A549 (cell line): ENCODE data around the gene PCID2. TPM values are rescaled to one million over a fixed set of nuclear protein-coding genes. Genes with fewer than 3 reads are reported as not detected.

Source experiments
- ATAC-seq, 2 experiments: fragments of 200-7000 bp in 1 of 2; fragments of >200 bp in 1 of 2; cut with Nextera tagmentation in 1 of 2; cut with Tn5 transposase in 1 of 2; 3 replicates each; pipeline versions ENCODE4 v1.8.0 to v1.9.1; 2018 to 2020; ENCODE audit warnings: mild to moderate bottlenecking in 1 of 2, moderate library complexity in 1 of 2
- CTCF ChIA-PET: fragments of 300-600 bp; sonication (Branson Sonifier 250); formaldehyde crosslinking; extraction: SDS; loops from one replicate; lab custom pipeline; 2021; ENCODE audit warnings: antibody characterized with exemption, inconsistent platforms; lab: Yijun Ruan, JAX
- POLR2A ChIA-PET: fragments of 350-600 bp; formaldehyde crosslinking; extraction: SDS; loops from one replicate; lab custom pipeline; 2021; ENCODE audit warnings: antibody characterized with exemption, inconsistent platforms; lab: Yijun Ruan, JAX
- DNase-seq, 2 experiments: peaks; one replicate each; pipeline versions ENCODE4 v3.0.0 to v3.0.0-alpha.2; 2011 to 2016; ENCODE audit warnings: low read depth in 1 of 2, low spot score in 1 of 2
- FAIRE-seq: peaks from 2 replicates; lab custom pipeline; 2011; peaks lifted over from hg19 to GRCh38; lab: Jason Lieb, UNC
- H3K27ac ChIP-seq, 2 experiments: fragments of >200 bp; sonication (Bioruptor Twin); formaldehyde crosslinking; 3 replicates each; pipeline ENCODE4 v1.5.1; 2016 to 2017
- H3K4me1 ChIP-seq: fragments of >200 bp; sonication (Bioruptor Twin); formaldehyde crosslinking; 3 replicates; pipeline ENCODE4 v1.6.1; 2016
- H3K4me2 ChIP-seq: fragments of >200 bp; sonication (Bioruptor Twin); formaldehyde crosslinking; 3 replicates; pipeline ENCODE4 v1.6.1; 2016
- H3K4me3 ChIP-seq: fragments of >200 bp; sonication (Bioruptor Twin); formaldehyde crosslinking; 3 replicates; pipeline ENCODE4 v1.5.1; 2016
- H3K9me3 ChIP-seq: fragments of >200 bp; sonication (Bioruptor Twin); formaldehyde crosslinking; 3 replicates; pipeline ENCODE4 v1.6.1; 2016
- BHLHE40 ChIP-seq: IDR thresholded peaks from 2 replicates; pipeline ENCODE4 v1.6.1; 2012; ENCODE audit warnings: low read depth, low read length, inconsistent platforms
- CBX2 ChIP-seq: fragments of 200-600 bp; sonication (generic); IDR thresholded peaks from 2 replicates; pipeline ENCODE4 v1.6.1; 2016; ENCODE audit warnings: low read depth, mild to moderate bottlenecking, borderline replicate concordance
- CEBPB ChIP-seq, 2 experiments: fragments of >200 bp in 1 of 2; sonication (Bioruptor Twin) in 1 of 2; formaldehyde crosslinking in 1 of 2; IDR thresholded peaks; 2 replicates each; pipeline ENCODE4 v1.6.1; 2012 to 2016
- CHD4 ChIP-seq: fragments of 200-600 bp; sonication (generic); IDR thresholded peaks from 2 replicates; pipeline ENCODE4 v1.6.1; 2016; ENCODE audit warnings: antibody characterized with exemption, mild to moderate bottlenecking, borderline replicate concordance
- EHF ChIP-seq: fragments of 250-450 bp; sonication (Bioruptor Pico); IDR thresholded peaks from 2 replicates; pipeline ENCODE4 v1.5.0; 2020; ENCODE audit warnings: mild to moderate bottlenecking
- FOSB ChIP-seq: fragments of 250-450 bp; sonication (Bioruptor Pico); IDR thresholded peaks from 2 replicates; pipeline ENCODE4 v1.5.0; 2020; ENCODE audit warnings: mild to moderate bottlenecking, moderate library complexity
- FOXS1 ChIP-seq: fragments of 250-450 bp; sonication (Bioruptor Pico); IDR thresholded peaks from 2 replicates; pipeline ENCODE4 v1.5.0; 2020; ENCODE audit warnings: mild to moderate bottlenecking, moderate library complexity
- GATA3 ChIP-seq: IDR thresholded peaks from 2 replicates; pipeline ENCODE4 v1.6.1; 2012; ENCODE audit warnings: borderline replicate concordance
- HEYL ChIP-seq: fragments of 250-450 bp; sonication (Bioruptor Pico); IDR thresholded peaks from 2 replicates; pipeline ENCODE4 v1.8.0; 2021; ENCODE audit warnings: mild to moderate bottlenecking, moderate library complexity
- HOXA7 ChIP-seq: fragments of 250-450 bp; sonication (Bioruptor Pico); IDR thresholded peaks from 2 replicates; pipeline ENCODE4 v1.5.0; 2020; ENCODE audit warnings: mild to moderate bottlenecking, moderate library complexity
- HOXB5 ChIP-seq: fragments of 250-450 bp; sonication (Bioruptor Pico); IDR thresholded peaks from 2 replicates; pipeline ENCODE4 v1.5.0; 2020; ENCODE audit warnings: mild to moderate bottlenecking, moderate library complexity
- JUNB ChIP-seq: fragments of >200 bp; sonication (Bioruptor Twin); formaldehyde crosslinking; IDR thresholded peaks from 2 replicates; pipeline ENCODE4 v1.6.1; 2016
- MAFK ChIP-seq: fragments of 450-650 bp; IDR thresholded peaks from 2 replicates; pipeline ENCODE4 v1.6.1; 2014; ENCODE audit not compliant: partially characterized antibody
- NFE2L2 ChIP-seq: fragments of 150-350 bp; conservative IDR thresholded peaks from 2 replicates; pipeline ENCODE4 v1.6.1; 2014; ENCODE audit warnings: low read length
- NR3C1 ChIP-seq: fragments of >200 bp; sonication (Bioruptor Twin); formaldehyde crosslinking; IDR thresholded peaks from 3 replicates; pipeline ENCODE4 v1.6.1; 2017
- PHF8 ChIP-seq: fragments of 200-600 bp; sonication (generic); IDR thresholded peaks from 2 replicates; pipeline ENCODE4 v1.6.1; 2016; ENCODE audit warnings: low read depth, mild to moderate bottlenecking, antibody characterized with exemption, moderate library complexity, borderline replicate concordance
- POLR2A ChIP-seq: IDR thresholded peaks from 2 replicates; pipeline ENCODE4 v1.6.1; 2012; ENCODE audit warnings: mild to moderate bottlenecking, low read length
- POLR2AphosphoS2 ChIP-seq: conservative IDR thresholded peaks from 2 replicates; pipeline ENCODE4 v1.6.1; 2012; ENCODE audit warnings: low read length, improper control_type of control experiment, inconsistent platforms
- RFX5 ChIP-seq: fragments of 450-650 bp; IDR thresholded peaks from 2 replicates; pipeline ENCODE4 v1.7.1; 2014; ENCODE audit warnings: antibody characterized with exemption, mild to moderate bottlenecking, moderate library complexity
- SMC3 ChIP-seq: fragments of >200 bp; sonication (Bioruptor Twin); formaldehyde crosslinking; IDR thresholded peaks from 3 replicates; pipeline ENCODE4 v1.6.1; 2018; ENCODE audit warnings: inconsistent platforms
- SREBF2 ChIP-seq: fragments of 450-650 bp; IDR thresholded peaks from 2 replicates; pipeline ENCODE4 v1.6.1; 2014; ENCODE audit warnings: mild to moderate bottlenecking, moderate library complexity
- TFCP2L1 ChIP-seq: fragments of 250-450 bp; sonication (Bioruptor Pico); IDR thresholded peaks from 2 replicates; pipeline ENCODE4 v1.5.0; 2021; ENCODE audit warnings: mild to moderate bottlenecking
- WGBS: methylation state at CpG from one replicate; pipeline ENCODE4 v1.1.6; 2017; ENCODE audit errors: missing lambda C conversion rate; 5-methylcytosine and 5-hydroxymethylcytosine counted together
- polyA plus RNA-seq, 4 experiments: library from polyadenylated mRNA; depleted of rRNA in 3 of 4; stranded (reverse); fragments of >200 nt; fragmentation: RNase III in 1 of 4; extraction: RNeasy Plus Mini Kit Qiagen cat#74134 plus additional on column Dnase treatment in 1 of 4; gene quantifications; 2 replicates in 3 of 4; 3 replicates in 1 of 4; pipeline ENCODE4 v1.2.3, GENCODE V29; 2011 to 2017
- TF ChIP-seq, protein P1 (sequence below): IDR thresholded peaks from 2 replicates; pipeline ENCODE4 v1.6.1; 2012; ENCODE audit warnings: low read depth, borderline replicate concordance
- TF ChIP-seq, protein P2 (sequence below): fragments of >200 bp; sonication (Bioruptor Twin); formaldehyde crosslinking; IDR thresholded peaks from 3 replicates; pipeline ENCODE4 v1.6.1; 2016
- TF ChIP-seq, protein P3 (sequence below): fragments of 250-450 bp; sonication (Bioruptor Pico); IDR thresholded peaks from 2 replicates; pipeline ENCODE4 v1.5.0; 2021; ENCODE audit warnings: mild to moderate bottlenecking, moderate library complexity, borderline replicate concordance
- TF ChIP-seq, protein P4 (sequence below): fragments of 150-350 bp; IDR thresholded peaks from 2 replicates; pipeline ENCODE4 v1.6.1; 2014; ENCODE audit warnings: low read depth, mild to moderate bottlenecking, low read length

The PCID2 gene
- polyA plus RNA-seq, 2 of the 4 experiments (the other 2 are of a cell fraction), result 37.7 to 68.7 TPM

DNA sequence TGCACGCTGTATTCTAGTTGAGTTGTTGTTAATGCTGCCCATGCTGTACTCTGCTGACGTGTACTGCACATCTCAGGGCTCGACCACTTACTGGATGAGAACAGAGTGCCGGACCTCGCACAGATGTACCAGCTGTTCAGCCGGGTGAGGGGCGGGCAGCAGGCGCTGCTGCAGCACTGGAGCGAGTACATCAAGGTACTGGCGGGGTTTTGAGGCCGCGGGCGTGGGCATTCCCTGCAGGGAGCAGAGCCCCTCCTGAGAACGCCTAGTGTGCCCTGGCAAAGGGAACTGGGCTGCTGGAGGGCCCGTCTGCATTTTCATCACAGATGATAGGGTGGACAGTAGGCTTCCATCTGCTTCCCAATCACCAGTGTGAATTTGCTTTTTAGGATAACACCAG, 30.9 kb upstream of the PCID2 start:
- Histone ChIP-seq H3K4me3 (no peak overlapping the region), H3K9me3 (no peaks in the 10 kb centered on the region), H3K27ac (no peak overlapping the region), H3K4me2 (no peak overlapping the region), H3K4me1 (no peaks in the 10 kb centered on the region)
- 97% methylated on average over 12 of the region's 15 CpGs for whole genome bisulfite sequencing
- ATAC-seq (no peak), DNase-seq (no peak), FAIRE-seq (no peak)
- CTCF ChIA-PET, result no interaction called here
- POLR2A ChIA-PET, result no interaction called here
- no peak for TF ChIP-seq JUNB
- no peak for TF ChIP-seq SREBF2
- TF ChIP-seq SMC3, result no peak
- no peak for TF ChIP-seq GATA3
- no peak for TF ChIP-seq MAFK
- TF ChIP-seq PHF8, result no peak
- no peak for TF ChIP-seq TFCP2L1 (CRISPR knock-in tag)
- no peak for TF ChIP-seq RFX5
- TF ChIP-seq EHF (CRISPR knock-in tag), result no peak
- no peak for TF ChIP-seq HOXA7 (CRISPR knock-in tag)
- TF ChIP-seq NR3C1, result no peak
- TF ChIP-seq POLR2AphosphoS2, result no peak
- no peak for TF ChIP-seq FOSB (CRISPR knock-in tag)

DNA sequence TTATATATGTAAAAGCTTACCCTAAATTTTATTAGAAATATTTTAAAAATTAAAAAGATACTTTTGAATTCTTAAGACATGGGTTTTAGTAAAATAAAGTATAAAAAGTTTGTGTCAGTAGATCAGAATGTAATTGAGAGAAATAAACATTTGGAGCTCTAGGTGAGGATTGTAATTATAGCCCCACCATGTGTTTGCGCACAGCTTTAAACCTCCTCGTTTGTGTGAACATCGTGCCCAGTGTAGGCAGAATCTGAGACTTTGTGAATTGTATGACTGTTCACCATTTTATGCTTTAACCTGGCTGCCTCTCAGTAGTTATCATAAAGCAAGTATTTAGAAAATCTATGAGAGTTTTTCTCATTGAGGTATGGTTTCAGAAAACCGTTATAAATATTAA, 30.1 kb upstream of the PCID2 start:
- ChIA-PET POLR2A (no interaction called here), CTCF (interaction anchor here (0.6 kb wide), 2 partner anchors 53 to 367 kb away, joined by 3 to 5 read pairs; no protein-coding TSS in a partner anchor)
- no peaks in the 10 kb centered on the region for H3K4me1 ChIP-seq
- H3K9me3 ChIP-seq, result no peaks in the 10 kb centered on the region
- TF ChIP-seq HOXB5 (CRISPR knock-in tag), result no peak
- TF ChIP-seq, protein P1, sequence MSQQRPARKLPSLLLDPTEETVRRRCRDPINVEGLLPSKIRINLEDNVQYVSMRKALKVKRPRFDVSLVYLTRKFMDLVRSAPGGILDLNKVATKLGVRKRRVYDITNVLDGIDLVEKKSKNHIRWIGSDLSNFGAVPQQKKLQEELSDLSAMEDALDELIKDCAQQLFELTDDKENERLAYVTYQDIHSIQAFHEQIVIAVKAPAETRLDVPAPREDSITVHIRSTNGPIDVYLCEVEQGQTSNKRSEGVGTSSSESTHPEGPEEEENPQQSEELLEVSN, result no peak
- no peak for TF ChIP-seq POLR2AphosphoS2
- no peak for TF ChIP-seq JUNB
- no peak for TF ChIP-seq BHLHE40
- TF ChIP-seq FOXS1, result no peak
- TF ChIP-seq, protein P2, sequence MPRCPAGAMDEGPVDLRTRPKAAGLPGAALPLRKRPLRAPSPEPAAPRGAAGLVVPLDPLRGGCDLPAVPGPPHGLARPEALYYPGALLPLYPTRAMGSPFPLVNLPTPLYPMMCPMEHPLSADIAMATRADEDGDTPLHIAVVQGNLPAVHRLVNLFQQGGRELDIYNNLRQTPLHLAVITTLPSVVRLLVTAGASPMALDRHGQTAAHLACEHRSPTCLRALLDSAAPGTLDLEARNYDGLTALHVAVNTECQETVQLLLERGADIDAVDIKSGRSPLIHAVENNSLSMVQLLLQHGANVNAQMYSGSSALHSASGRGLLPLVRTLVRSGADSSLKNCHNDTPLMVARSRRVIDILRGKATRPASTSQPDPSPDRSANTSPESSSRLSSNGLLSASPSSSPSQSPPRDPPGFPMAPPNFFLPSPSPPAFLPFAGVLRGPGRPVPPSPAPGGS, result no peak
- TF ChIP-seq CHD4, result no peak
- TF ChIP-seq POLR2A, result no peak
- TF ChIP-seq CBX2, result no peak
- no peak for TF ChIP-seq HEYL (CRISPR knock-in tag)
- no peak for TF ChIP-seq CEBPB (IDR thresholded peaks at IDR 0.05)
- TF ChIP-seq, protein P3, sequence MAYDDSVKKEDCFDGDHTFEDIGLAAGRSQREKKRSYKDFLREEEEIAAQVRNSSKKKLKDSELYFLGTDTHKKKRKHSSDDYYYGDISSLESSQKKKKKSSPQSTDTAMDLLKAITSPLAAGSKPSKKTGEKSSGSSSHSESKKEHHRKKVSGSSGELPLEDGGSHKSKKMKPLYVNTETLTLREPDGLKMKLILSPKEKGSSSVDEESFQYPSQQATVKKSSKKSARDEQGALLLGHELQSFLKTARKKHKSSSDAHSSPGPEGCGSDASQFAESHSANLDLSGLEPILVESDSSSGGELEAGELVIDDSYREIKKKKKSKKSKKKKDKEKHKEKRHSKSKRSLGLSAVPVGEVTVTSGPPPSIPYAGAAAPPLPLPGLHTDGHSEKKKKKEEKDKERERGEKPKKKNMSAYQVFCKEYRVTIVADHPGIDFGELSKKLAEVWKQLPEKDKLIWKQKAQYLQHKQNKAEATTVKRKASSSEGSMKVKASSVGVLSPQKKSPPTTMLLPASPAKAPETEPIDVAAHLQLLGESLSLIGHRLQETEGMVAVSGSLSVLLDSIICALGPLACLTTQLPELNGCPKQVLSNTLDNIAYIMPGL (CRISPR knock-in tag), result no peak
- no peak for TF ChIP-seq FOSB (CRISPR knock-in tag)
- FAIRE-seq (no peak), DNase-seq (no peak), ATAC-seq (no peak)
- no peak overlapping the region for H3K4me2 ChIP-seq
- H3K27ac ChIP-seq, result no peak overlapping the region
- 84% methylated on average over 4 of the region's 4 CpGs for WGBS
- no peak overlapping the region for H3K4me3 ChIP-seq

DNA sequence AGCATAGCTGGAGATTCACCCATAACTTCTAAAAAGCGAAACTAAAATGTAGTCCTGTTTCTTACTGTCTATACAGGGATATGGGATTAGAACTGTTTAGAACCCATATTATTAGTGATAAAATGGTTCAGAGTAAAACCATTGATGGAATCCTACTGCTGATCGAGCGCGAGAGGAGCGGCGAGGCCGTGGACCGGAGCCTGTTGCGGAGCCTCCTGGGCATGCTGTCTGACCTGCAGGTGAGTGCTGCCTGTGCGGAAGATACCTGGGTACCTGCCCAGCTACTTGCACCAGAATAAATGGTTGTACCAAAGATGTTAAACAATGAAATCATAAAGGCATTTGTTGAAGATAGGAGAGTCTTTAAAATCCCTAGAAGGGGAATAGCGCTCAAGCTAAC, 24.6 kb upstream of the PCID2 start:
- no peak overlapping the region for H3K4me2 ChIP-seq
- TF ChIP-seq MAFK (no peak), NFE2L2 (no peak), RFX5 (no peak)
- TF ChIP-seq, protein P4, sequence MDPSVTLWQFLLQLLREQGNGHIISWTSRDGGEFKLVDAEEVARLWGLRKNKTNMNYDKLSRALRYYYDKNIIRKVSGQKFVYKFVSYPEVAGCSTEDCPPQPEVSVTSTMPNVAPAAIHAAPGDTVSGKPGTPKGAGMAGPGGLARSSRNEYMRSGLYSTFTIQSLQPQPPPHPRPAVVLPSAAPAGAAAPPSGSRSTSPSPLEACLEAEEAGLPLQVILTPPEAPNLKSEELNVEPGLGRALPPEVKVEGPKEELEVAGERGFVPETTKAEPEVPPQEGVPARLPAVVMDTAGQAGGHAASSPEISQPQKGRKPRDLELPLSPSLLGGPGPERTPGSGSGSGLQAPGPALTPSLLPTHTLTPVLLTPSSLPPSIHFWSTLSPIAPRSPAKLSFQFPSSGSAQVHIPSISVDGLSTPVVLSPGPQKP, result no peak
- no peaks in the 10 kb centered on the region for H3K9me3 ChIP-seq
- 98% methylated on average over 11 of the region's 11 CpGs for WGBS
- ATAC-seq (no peak), FAIRE-seq (no peak), DNase-seq (no peak)
- POLR2A ChIA-PET, result interaction anchor here (1.6 kb wide), 1 partner anchor 24 kb away, joined by 4 read pairs; the partner anchor contains the start of genes CUL4A and PCID2
- CTCF ChIA-PET, result interaction anchor here (0.6 kb wide), 1 partner anchor 90 kb away, joined by 3 read pairs; no protein-coding TSS in a partner anchor
- no peak overlapping the region for H3K27ac ChIP-seq
- no peak overlapping the region for H3K4me3 ChIP-seq
- H3K4me1 ChIP-seq, result no peaks in the 10 kb centered on the region
